CD4-positive, alpha-beta memory T cell (primary cell): ENCODE data around the gene ARL15. TPM values are rescaled to one million over a fixed set of nuclear protein-coding genes. Genes with fewer than 3 reads are reported as not detected.

ENCODE experiments used
- CTCF ChIA-PET: fragments of 350-600 bp; sonication (Branson Sonifier 250); formaldehyde crosslinking; loops from one replicate; lab custom pipeline; 2021; ENCODE audit warnings: inconsistent platforms; ENCODE audit not compliant: partially characterized antibody; lab: Charles Lee
- POLR2A ChIA-PET: fragments of 350-600 bp; sonication (Branson Sonifier 250); formaldehyde crosslinking; loops from one replicate; lab custom pipeline; 2021; ENCODE audit not compliant: partially characterized antibody; lab: Charles Lee
- DNase-seq, 5 donors: peaks; one replicate each; pipeline versions ENCODE4 v3.0.0 to v3.0.0-alpha.2; 2020 to 2022; ENCODE audit warnings: mixed read lengths in 1 of 5
- H3K27ac ChIP-seq: one replicate; pipeline ENCODE4 v1.7.0; 2013; ENCODE audit warnings: low read depth, low read length
- H3K27me3 ChIP-seq: 2 replicates; pipeline ENCODE4 v1.7.0; 2013; ENCODE audit warnings: mild to moderate bottlenecking, low read length, moderate library complexity; ENCODE audit not compliant: insufficient read depth
- H3K36me3 ChIP-seq: 2 replicates; pipeline ENCODE4 v1.7.0; 2013; ENCODE audit warnings: mild to moderate bottlenecking, low read length, moderate library complexity; ENCODE audit not compliant: insufficient read depth
- H3K4me1 ChIP-seq: 2 replicates; pipeline ENCODE4 v1.7.0; 2013; ENCODE audit warnings: mild to moderate bottlenecking, low read length, moderate library complexity; ENCODE audit not compliant: insufficient read depth
- H3K4me3 ChIP-seq, 2 donors: one replicate each; pipeline ENCODE4 v1.7.0; 2013; ENCODE audit warnings: low read length in 2 of 2, mild to moderate bottlenecking in 1 of 2
- H3K9me3 ChIP-seq, 2 donors: one replicate each; pipeline ENCODE4 v1.7.0; 2013; ENCODE audit warnings: low read length in 2 of 2, control low read depth in 1 of 2; ENCODE audit not compliant: control insufficient read depth in 1 of 2
- H3K27ac Mint-ChIP-seq, 7 donors: one replicate each; pipeline ENCODE4 v1.8.0; 2020 to 2021; ENCODE audit warnings: mixed read lengths in 7 of 7, mild to moderate bottlenecking in 6 of 7, inconsistent platforms in 3 of 7, moderate library complexity in 3 of 7
- H3K27me3 Mint-ChIP-seq, 2 donors: one replicate each; pipeline ENCODE4 v1.8.0; 2020 to 2021; ENCODE audit warnings: mixed read lengths in 2 of 2
- H3K36me3 Mint-ChIP-seq, 2 donors: one replicate each; pipeline ENCODE4 v1.8.0; 2020 to 2021; ENCODE audit warnings: mixed read lengths in 2 of 2, inconsistent platforms in 1 of 2, mild to moderate bottlenecking in 1 of 2
- H3K4me1 Mint-ChIP-seq, 4 donors: one replicate each; pipeline ENCODE4 v1.8.0; 2020 to 2021; ENCODE audit warnings: mixed read lengths in 4 of 4, mild to moderate bottlenecking in 1 of 4
- H3K4me3 Mint-ChIP-seq, 8 donors: one replicate each; pipeline ENCODE4 v1.8.0; 2020 to 2021; ENCODE audit warnings: mixed read lengths in 8 of 8, mild to moderate bottlenecking in 7 of 8, moderate library complexity in 6 of 8, inconsistent platforms in 3 of 8
- H3K9me3 Mint-ChIP-seq, 8 donors: one replicate each; pipeline ENCODE4 v1.8.0; 2020 to 2021; ENCODE audit warnings: mixed read lengths in 8 of 8, mild to moderate bottlenecking in 5 of 8, inconsistent platforms in 3 of 8, moderate library complexity in 1 of 8
- intact Hi-C: fragments of 100-400 bp; cut with micrococcal nuclease; formaldehyde crosslinking; loops from one replicate; pipeline ENCODE4 v1.15.1; 2023
- polyA plus RNA-seq, 2 donors: library from polyadenylated mRNA; unstranded; fragments of 300-500 nt; fragmentation: Illumina TruSeq; gene quantifications; one replicate each; pipeline ENCODE4 v1.2.3, GENCODE V29; 2021
- total RNA-seq, 2 experiments: library from RNA; stranded (reverse); gene quantifications; one replicate each; pipeline ENCODE4 v1.2.3, GENCODE V29; 2021

Gene ARL15
- total and polyA plus RNA-seq, 4 experiments from 2014 or later, result 14.0 to 29.8 (median 14.7) TPM

- no peaks in the 10 kb centered on the region for H3K27me3 ChIP-seq
- Mint-ChIP-seq H3K4me1 (peaks cover 2 to 11% (median 7%) of the 10 kb centered on the region in 4 donors), H3K4me3 (no peak overlapping the region), H3K27ac (peak overlapping the region in 1 of 7 donors; percentile 9), H3K36me3 (peaks cover 17 to 43% of the 10 kb centered on the region in 2 donors), H3K9me3 (peaks cover 0 to 4% (median 0%) of the 10 kb centered on the region in 8 donors), H3K27me3 (no peaks in the 10 kb centered on the region)
- DNase-seq, result no peak
- intact Hi-C loops, result no loop called here
- CTCF ChIA-PET, result interaction anchor here (0.8 kb wide), 1 partner anchor 140 kb away, joined by 4 read pairs; no protein-coding TSS in a partner anchor
- no peaks in the 10 kb centered on the region for H3K9me3 ChIP-seq
- H3K4me1 ChIP-seq, result no peaks in the 10 kb centered on the region
- no peak overlapping the region for H3K4me3 ChIP-seq
- POLR2A ChIA-PET, result no interaction called here
- H3K36me3 ChIP-seq, result no peaks in the 10 kb centered on the region
- H3K27ac ChIP-seq, result no peak overlapping the region
Observed at GRCh38 chr5:54278979-54279717, 31.2 kb downstream of the ARL15 start.

GRCh38 chr5:54278036-54278830 is 32.1 kb downstream of the ARL15 start:
- H3K4me3 Mint-ChIP-seq, result no peak overlapping the region
- CTCF ChIA-PET, result interaction anchor here (1.0 kb wide), 1 partner anchor 49 kb away, joined by 3 read pairs; no protein-coding TSS in a partner anchor
- H3K4me3 ChIP-seq, result no peak overlapping the region
- H3K9me3 ChIP-seq, result no peaks in the 10 kb centered on the region
- POLR2A ChIA-PET, result interaction anchor here (1.1 kb wide), 1 partner anchor 33 kb away, joined by 3 read pairs; no protein-coding TSS in a partner anchor
- peaks cover 17 to 43% of the 10 kb centered on the region in 2 donors for H3K36me3 Mint-ChIP-seq
- no peaks in the 10 kb centered on the region for H3K36me3 ChIP-seq
- H3K27me3 ChIP-seq, result no peaks in the 10 kb centered on the region
- H3K27ac ChIP-seq, result no peak overlapping the region
- H3K27ac Mint-ChIP-seq, result no peak overlapping the region
- peaks cover 7 to 17% (median 13%) of the 10 kb centered on the region in 4 donors for H3K4me1 Mint-ChIP-seq
- intact Hi-C loops, result no loop called here
- no peaks in the 10 kb centered on the region for H3K27me3 Mint-ChIP-seq
- H3K9me3 Mint-ChIP-seq, result peaks cover 0 to 4% (median 0%) of the 10 kb centered on the region in 8 donors
- no peak for DNase-seq
- no peaks in the 10 kb centered on the region for H3K4me1 ChIP-seq

GRCh38 chr5:54276048-54276447 is 34.3 kb downstream of the ARL15 start:
- Histone ChIP-seq H3K9me3 (no peaks in the 10 kb centered on the region), H3K36me3 (no peaks in the 10 kb centered on the region), H3K4me3 (no peak overlapping the region), H3K4me1 (no peaks in the 10 kb centered on the region), H3K27ac (no peak overlapping the region), H3K27me3 (no peaks in the 10 kb centered on the region)
- H3K4me1 Mint-ChIP-seq, result peaks cover 6 to 17% (median 13%) of the 10 kb centered on the region in 4 donors
- peaks cover 0 to 2% (median 0%) of the 10 kb centered on the region in 8 donors for H3K9me3 Mint-ChIP-seq
- peaks cover 14 to 39% of the 10 kb centered on the region in 2 donors for H3K36me3 Mint-ChIP-seq
- no peak overlapping the region for H3K27ac Mint-ChIP-seq
- H3K27me3 Mint-ChIP-seq, result no peaks in the 10 kb centered on the region
- intact Hi-C loops, result no loop called here
- POLR2A ChIA-PET, result no interaction called here
- CTCF ChIA-PET, result interaction anchor here (1.1 kb wide), 1 partner anchor 48 kb away, joined by 3 read pairs; no protein-coding TSS in a partner anchor
- H3K4me3 Mint-ChIP-seq, result no peak overlapping the region
- DNase-seq, result no peak

DNA sequence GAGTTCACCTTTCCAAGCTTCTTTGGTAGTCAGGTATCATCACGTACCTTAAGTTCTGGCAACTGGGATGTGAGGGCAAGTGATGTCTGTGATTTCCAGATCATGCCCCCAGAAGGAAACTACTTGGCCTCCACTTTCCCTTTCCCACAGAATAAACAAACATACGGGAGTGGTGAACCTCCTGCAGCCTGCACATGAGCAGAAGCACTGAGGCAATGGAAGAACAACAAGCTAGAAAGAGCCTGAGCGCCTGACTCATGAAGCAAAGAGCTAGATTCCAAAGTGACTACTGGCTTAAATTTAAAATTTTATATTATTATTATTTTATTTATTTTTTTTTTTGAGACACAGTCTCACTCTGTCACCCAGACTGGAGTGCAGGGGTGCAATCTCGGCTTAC is 35.0 kb downstream of the ARL15 start:
- intact Hi-C loops, result no loop called here
- DNase-seq, result no peak
- ChIA-PET CTCF (interaction anchor here (1.1 kb wide), 1 partner anchor 47 kb away, joined by 3 read pairs; no protein-coding TSS in a partner anchor), POLR2A (no interaction called here)
- no peaks in the 10 kb centered on the region for H3K36me3 ChIP-seq
- no peaks in the 10 kb centered on the region for H3K27me3 ChIP-seq
- H3K4me1 Mint-ChIP-seq, result peaks cover 6 to 17% (median 13%) of the 10 kb centered on the region in 4 donors
- no peaks in the 10 kb centered on the region for H3K27me3 Mint-ChIP-seq
- peaks cover 11 to 39% of the 10 kb centered on the region in 2 donors for H3K36me3 Mint-ChIP-seq
- no peaks in the 10 kb centered on the region for H3K4me1 ChIP-seq
- H3K4me3 Mint-ChIP-seq, result no peak overlapping the region
- no peaks in the 10 kb centered on the region for H3K9me3 ChIP-seq
- H3K27ac Mint-ChIP-seq, result no peak overlapping the region
- H3K27ac ChIP-seq, result no peak overlapping the region
- H3K9me3 Mint-ChIP-seq, result peaks cover 0 to 2% (median under 1%) of the 10 kb centered on the region in 8 donors
- H3K4me3 ChIP-seq, result no peak overlapping the region

DNA sequence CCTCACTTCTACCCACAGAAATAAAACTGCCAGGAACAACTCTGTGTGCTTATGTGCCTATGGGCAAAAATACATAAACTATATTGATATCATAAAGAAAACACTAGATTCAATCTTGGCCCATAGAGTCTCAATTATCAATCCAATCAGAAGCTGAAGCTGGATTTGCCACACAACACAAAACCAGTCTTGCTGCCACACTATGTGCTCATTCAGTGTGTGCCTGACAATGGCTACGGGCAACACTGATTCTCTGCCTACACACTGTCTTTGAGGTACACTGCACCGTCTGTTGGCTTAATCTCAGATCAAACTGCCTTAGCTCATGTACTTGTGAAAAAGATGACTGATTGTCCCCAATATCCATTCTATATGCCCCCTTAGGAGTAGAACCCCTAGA is 35.4 kb downstream of the ARL15 start:
- Histone ChIP-seq H3K4me3 (no peak overlapping the region), H3K27ac (no peak overlapping the region), H3K9me3 (no peaks in the 10 kb centered on the region), H3K27me3 (no peaks in the 10 kb centered on the region), H3K36me3 (no peaks in the 10 kb centered on the region), H3K4me1 (no peaks in the 10 kb centered on the region)
- no peaks in the 10 kb centered on the region for H3K27me3 Mint-ChIP-seq
- no peak overlapping the region for H3K27ac Mint-ChIP-seq
- peaks cover 7 to 37% of the 10 kb centered on the region in 2 donors for H3K36me3 Mint-ChIP-seq
- no peak for DNase-seq
- H3K9me3 Mint-ChIP-seq, result peaks cover 0 to 2% (median 0%) of the 10 kb centered on the region in 8 donors
- no peak overlapping the region for H3K4me3 Mint-ChIP-seq
- ChIA-PET POLR2A (no interaction called here), CTCF (no interaction called here)
- intact Hi-C loops, result no loop called here
- peaks cover 6 to 13% (median 12%) of the 10 kb centered on the region in 4 donors for H3K4me1 Mint-ChIP-seq

GRCh38 chr5:54273715-54274114 is 36.7 kb downstream of the ARL15 start:
- intact Hi-C loops, result no loop called here
- peak overlapping the region in 1 of 7 donors; percentile 53 for H3K27ac Mint-ChIP-seq
- peaks cover 0 to 2% (median 0%) of the 10 kb centered on the region in 8 donors for H3K9me3 Mint-ChIP-seq

GRCh38 chr5:54272746-54273145 is 37.6 kb downstream of the ARL15 start:
- DNase-seq, result no peak
- Mint-ChIP-seq H3K4me3 (no peak overlapping the region), H3K4me1 (peaks cover 6 to 13% (median 12%) of the 10 kb centered on the region in 4 donors), H3K27ac (no peak overlapping the region), H3K36me3 (peaks cover 0 to 23% of the 10 kb centered on the region in 2 donors), H3K9me3 (peaks cover 0 to 2% (median 0%) of the 10 kb centered on the region in 8 donors), H3K27me3 (no peaks in the 10 kb centered on the region)
- CTCF ChIA-PET, result no interaction called here
- Histone ChIP-seq H3K27ac (no peak overlapping the region), H3K9me3 (no peaks in the 10 kb centered on the region), H3K27me3 (no peaks in the 10 kb centered on the region), H3K36me3 (no peaks in the 10 kb centered on the region), H3K4me1 (no peaks in the 10 kb centered on the region), H3K4me3 (no peak overlapping the region)
- POLR2A ChIA-PET, result no interaction called here
- intact Hi-C loops, result no loop called here

More at GRCh38 chr5:54273715-54274114, 36.7 kb downstream of the ARL15 start:
- Mint-ChIP-seq H3K4me3 (no peak overlapping the region), H3K4me1 (peaks cover 6 to 13% (median 11%) of the 10 kb centered on the region in 4 donors), H3K36me3 (peaks cover 2 to 33% of the 10 kb centered on the region in 2 donors), H3K27me3 (no peaks in the 10 kb centered on the region)
- Histone ChIP-seq H3K27ac (no peak overlapping the region), H3K4me3 (no peak overlapping the region), H3K9me3 (no peaks in the 10 kb centered on the region), H3K4me1 (no peaks in the 10 kb centered on the region), H3K36me3 (no peaks in the 10 kb centered on the region), H3K27me3 (no peaks in the 10 kb centered on the region)
- CTCF ChIA-PET, result no interaction called here
- DNase-seq, result no peak
- POLR2A ChIA-PET, result no interaction called here
